GM21576 (cell line): ENCODE data around the gene SND1.

Source experiments
- ATAC-seq: cut with Tn5 transposase; IDR thresholded peaks from one replicate; pipeline ENCODE4 v1.9.1; 2021; ENCODE audit warnings: mild to moderate bottlenecking, moderate library complexity; ENCODE audit not compliant: unreplicated experiment

Gene SND1

GRCh38 chr7:127682140-127682539 is 30.1 kb downstream of the SND1 start:
- ATAC-seq, result no peak

DNA sequence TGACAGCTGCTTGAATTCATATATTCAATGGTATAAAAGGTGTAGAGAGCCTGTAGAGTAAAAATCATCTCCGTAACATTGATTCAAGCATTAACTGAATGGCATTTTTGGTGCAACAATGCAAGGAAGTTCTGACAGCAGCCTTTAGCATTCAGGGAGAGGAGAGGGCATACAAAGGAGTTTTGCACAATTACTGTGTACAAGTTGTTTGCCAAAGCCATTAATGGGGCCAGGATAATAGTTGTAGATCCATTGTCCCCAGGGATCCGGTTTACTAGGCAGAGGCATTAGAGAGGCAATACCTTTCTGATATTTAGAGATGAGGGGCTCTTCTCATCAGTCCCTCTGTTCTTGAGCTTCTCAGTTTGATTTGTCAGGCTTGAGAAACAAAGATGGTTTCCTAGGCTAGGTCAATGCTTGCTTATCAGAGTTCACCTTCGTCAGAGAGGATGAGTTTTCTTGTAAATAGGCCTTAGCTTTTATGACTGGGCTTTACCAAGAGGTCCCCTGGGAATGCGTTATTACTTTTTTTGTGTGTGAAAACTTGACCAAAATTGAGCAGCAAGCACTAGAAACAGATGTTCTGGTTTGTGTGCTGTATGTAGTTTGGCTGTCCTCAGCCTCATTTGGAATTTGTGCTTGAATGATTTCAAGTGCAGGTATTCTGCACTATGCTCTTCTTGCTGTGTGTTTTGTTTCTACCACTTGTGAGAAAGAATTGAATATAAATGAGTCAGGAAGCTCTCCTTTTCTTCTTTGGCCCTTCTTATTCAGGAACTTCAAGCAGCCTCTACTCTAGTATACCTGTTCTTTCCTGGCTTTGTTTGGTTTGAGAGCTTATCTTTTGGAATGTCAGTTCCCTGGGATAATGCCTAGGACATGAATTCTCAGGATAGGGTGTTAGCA is 32.0 kb downstream of the SND1 start:
- peak; percentile 70 for ATAC-seq

DNA sequence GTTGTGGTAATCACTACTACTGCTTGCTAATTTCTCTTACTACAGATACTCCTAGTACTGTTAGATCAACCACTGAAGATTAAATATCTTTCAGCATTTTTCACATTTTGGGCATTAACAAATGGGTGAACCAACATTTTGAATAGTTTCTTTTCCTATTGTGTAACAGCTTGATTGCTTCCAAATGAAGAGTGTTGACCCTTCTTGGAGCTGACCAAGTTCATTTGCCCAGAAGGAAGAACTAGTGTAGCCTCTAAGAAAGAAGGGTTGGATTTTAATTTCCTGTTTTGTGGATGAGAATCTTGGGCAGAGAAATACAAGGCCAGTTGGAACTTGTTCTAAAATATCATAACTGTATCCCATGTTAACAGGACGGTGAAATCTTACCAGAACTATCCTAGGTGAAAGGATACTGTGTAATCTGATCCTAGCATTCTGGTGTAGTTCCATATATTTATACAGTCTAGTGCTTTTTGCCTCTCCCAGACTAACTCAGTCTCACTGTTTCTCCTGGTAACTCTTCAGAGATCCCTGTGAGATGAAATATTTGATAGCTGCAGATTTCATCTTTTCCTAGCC is 37.3 kb downstream of the SND1 start:
- ATAC-seq, result no peak

GRCh38 chr7:127690337-127690736 is 38.3 kb downstream of the SND1 start:
- ATAC-seq, result no peak

GRCh38 chr7:127690806-127691205 is 38.8 kb downstream of the SND1 start:
- ATAC-seq, result no peak

GRCh38 chr7:127692200-127692599 is 40.2 kb downstream of the SND1 start:
- ATAC-seq, result no peak

DNA sequence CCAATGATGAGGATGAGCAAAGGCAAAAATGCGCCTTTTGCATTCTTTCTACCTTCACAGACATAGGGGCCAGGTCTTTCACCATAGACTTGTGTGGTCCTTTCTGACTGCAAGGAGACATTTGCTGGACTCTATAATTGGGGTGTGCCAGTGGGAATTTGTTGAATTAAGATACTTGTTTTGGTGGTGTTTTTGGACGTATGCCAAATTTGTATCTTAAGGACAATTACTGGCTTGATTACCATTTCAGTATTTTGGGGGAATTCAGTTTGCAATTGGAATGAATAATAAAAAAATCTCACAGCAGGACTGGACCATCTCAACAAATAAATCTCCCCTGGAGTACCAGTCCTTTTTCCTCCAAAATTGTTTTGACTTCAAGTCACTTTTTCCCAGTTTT is 47.9 kb downstream of the SND1 start:
- no peak for ATAC-seq

DNA sequence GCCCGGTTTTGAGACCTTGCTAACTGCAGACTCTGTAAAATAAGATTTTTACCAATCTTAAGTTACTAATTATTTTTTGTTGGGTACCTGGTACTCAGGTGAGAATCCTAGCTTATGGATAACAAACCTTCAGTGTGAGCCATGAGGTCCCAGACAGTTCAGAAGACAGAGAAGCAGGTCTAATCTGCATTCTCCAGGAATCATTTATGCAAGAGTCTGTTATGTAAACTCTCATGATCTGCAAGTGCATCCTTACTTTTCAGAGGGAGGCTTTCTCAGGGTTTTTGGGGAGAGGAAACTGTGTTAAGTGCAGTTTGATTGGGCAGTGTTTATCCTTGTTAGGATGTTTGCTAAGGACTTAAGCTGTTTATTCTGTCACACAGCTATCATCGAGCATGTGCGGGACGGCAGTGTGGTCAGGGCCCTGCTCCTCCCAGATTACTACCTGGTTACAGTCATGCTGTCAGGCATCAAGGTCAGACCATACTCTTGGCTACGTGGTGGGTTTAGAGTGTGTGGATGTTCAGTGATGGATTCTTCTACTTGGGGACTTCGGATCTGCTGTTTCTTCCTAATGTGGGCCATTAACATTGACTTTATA is 50.2 kb downstream of the SND1 start:
- ATAC-seq, result no peak

GRCh38 chr7:127702938-127703337 is 50.9 kb downstream of the SND1 start:
- ATAC-seq, result no peak

GRCh38 chr7:127704211-127704610 is 52.2 kb downstream of the SND1 start:
- ATAC-seq, result no peak

- ATAC-seq, result no peak
Measured at GRCh38 chr7:127705461-127705959, 53.5 kb downstream of the SND1 start.

DNA sequence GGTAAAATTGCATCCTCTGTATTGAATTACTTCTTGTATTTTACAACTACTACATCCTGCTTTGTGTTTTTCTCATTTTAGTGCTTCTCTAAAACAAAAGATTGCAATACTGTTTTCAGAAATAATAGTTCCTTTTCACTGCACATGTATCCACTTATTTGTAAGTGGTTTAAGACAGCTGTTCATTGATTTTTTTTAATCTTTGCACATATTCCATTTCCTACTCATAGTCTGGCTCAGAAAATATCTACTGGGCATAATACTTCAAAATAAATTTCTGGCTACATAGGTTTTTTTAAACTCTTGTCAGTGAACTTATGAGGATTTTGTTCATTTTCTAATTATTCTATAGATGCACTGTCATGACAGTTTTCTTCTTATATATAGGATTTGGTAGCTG is 54.8 kb downstream of the SND1 start:
- no peak for ATAC-seq

GRCh38 chr7:127708201-127708600 is 56.2 kb downstream of the SND1 start:
- ATAC-seq, result no peak

DNA sequence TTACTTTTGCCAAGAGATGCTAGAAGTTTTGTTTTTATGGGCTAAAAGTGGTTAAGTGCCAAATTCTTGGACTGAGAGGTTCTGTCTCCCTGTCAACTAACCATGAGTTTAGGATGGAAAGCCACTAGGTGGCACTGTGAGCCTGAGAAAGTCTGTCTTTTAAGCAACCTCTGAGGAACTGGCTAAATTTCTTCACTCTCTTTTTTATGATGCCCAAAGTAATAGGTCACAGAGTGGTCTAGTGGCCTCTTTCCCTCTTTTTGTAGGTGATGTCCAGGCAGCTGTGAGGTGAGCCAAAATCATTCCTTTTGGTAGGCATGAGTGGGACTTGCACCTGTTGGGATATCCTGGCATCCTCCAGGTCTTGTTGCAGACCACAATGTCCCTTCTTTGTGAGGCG is 56.8 kb downstream of the SND1 start:
- no peak for ATAC-seq

DNA sequence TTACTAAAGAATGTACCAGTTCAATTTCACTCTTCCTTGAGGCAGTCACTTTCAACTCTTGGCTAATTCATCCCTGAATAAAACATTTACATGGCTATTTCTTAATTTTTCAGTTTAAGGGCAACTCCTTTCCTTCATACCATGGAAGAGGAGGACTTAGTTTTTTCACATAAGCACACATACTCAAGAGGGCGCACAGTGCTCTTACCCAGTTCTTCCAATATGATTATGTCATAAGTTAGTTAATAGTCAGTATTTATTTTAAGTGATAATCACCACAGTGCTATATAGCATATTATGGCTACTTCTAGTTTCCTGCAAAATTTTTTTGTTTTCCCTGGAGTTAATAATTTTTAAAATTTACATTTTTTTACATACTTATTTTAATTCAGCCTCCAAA is 58.6 kb downstream of the SND1 start:
- no peak for ATAC-seq

DNA sequence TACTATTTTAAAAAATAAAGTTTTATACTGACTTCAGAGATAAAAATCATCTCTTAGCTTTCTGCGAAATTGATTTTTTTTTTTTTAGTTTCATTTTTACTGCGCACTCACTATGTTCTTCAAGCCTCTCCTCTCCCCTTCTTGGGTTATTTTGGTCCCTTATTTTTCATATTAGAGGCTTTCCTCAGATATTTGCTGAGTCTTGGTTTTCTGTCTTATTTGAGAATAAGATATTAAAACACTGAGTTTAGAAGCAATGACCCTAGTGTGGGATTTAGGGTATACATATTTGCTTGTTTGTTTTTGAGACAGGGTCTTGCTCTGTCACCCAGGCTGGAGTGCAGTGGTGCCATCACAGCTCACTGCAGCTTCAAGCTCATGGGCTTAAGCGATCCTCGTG is 59.9 kb downstream of the SND1 start:
- no peak for ATAC-seq

- no peak for ATAC-seq
Measured at GRCh38 chr7:127713006-127713405, 61.0 kb downstream of the SND1 start.

GRCh38 chr7:127713758-127714157 is 61.8 kb downstream of the SND1 start:
- ATAC-seq, result no peak

DNA sequence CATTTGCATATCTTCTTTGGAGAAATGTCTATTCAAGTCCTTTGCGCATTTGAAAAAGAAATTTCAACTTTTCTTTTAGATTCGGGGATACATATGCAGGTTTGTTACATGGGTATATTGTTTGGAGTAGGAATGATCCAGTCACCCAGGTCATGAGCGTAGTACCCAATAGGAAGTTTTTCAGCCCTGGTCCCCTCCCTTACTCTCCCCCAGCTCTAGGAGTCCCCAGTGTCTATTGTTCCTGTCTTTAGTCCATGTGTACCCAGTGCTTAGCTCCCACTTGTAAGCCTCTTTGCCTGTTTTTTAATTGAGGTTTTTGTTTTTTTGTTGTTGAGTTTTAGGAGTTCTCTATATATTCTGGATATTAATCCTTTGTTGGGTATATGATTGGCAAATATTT is 63.3 kb downstream of the SND1 start:
- no peak for ATAC-seq

DNA sequence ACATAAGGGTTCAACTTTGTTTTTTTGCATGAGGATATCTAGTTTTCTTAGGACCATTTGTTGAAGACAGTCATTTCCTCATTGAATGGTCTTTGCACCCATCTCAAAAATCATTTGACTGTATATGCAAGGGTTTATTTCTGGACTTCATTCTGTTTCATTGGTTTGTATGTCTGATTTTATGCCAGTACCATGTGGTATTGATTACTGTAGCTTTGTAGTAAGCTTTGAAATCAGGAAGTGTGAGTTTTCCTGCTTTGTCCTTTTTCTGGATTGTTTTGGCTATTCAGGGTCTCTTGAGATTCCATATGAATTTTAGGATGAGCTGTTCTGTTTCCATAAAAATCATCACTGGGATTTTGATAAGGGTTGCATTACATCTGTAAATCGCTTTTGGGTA is 63.9 kb downstream of the SND1 start:
- ATAC-seq, result no peak

- no peak for ATAC-seq
Measured at GRCh38 chr7:127717502-127718339, 65.7 kb downstream of the SND1 start.
